Stomach (tissue), 9 donors: ENCODE results near the gene FCRL2. TPM values are rescaled to one million over a fixed set of nuclear protein-coding genes. Genes with fewer than 3 reads are reported as not detected.
A peak's percentile ranks its signal among the peaks of the same experiment; 100 is the strongest.

Experiments used
- DNase-seq, 2 donors: peaks; one replicate each; pipeline versions ENCODE4 v3.0.0 to v3.0.0-alpha.2; 2013 to 2019
- H3K27ac ChIP-seq, 5 donors: fragments of 200-600 bp in 4 of 5; sonication (generic) in 4 of 5; one replicate each; pipeline ENCODE4 v1.5.1; 2013 to 2019; ENCODE audit warnings: mild to moderate bottlenecking in 1 of 5, moderate library complexity in 1 of 5
- H3K27me3 ChIP-seq, 3 donors: fragments of 200-600 bp; sonication (generic); one replicate each; pipeline ENCODE4 v1.5.1; 2017 to 2019; ENCODE audit warnings: mixed run types in 1 of 3
- H3K36me3 ChIP-seq, 4 donors: fragments of 200-600 bp; sonication (generic); 1 replicate in 3 of 4; 2 replicates in 1 of 4; pipeline ENCODE4 v1.5.1; 2016 to 2019
- H3K4me1 ChIP-seq, 4 donors: fragments of 200-600 bp; sonication (generic); one replicate each; pipeline ENCODE4 v1.5.1; 2016 to 2019
- H3K4me3 ChIP-seq, 4 donors: fragments of 200-600 bp; sonication (generic) in 3 of 4; one replicate each; pipeline ENCODE4 v1.5.1; 2016 to 2019; ENCODE audit warnings: mild to moderate bottlenecking in 1 of 4
- H3K9me3 ChIP-seq, 4 donors: fragments of 200-600 bp; sonication (generic); one replicate each; pipeline ENCODE4 v1.5.1; 2016 to 2019
- CTCF ChIP-seq, 7 experiments: fragments of 450-650 bp in 4 of 7; fragments of 200-600 bp in 3 of 7; sonication (generic) in 3 of 7; IDR thresholded peaks; one replicate each; pipeline ENCODE4 v1.5.1; 2016 to 2019; ENCODE audit warnings: antibody characterized with exemption in 7 of 7, control low read depth in 2 of 7, mild to moderate bottlenecking in 1 of 7
- EP300 ChIP-seq: sonication (generic); formaldehyde crosslinking; IDR thresholded peaks from one replicate; pipeline ENCODE4 v1.6.1; 2017; ENCODE audit warnings: antibody characterized with exemption
- POLR2A ChIP-seq, 4 donors: fragments of 450-650 bp; IDR thresholded peaks; one replicate each; pipeline ENCODE4 v1.6.1; 2016; ENCODE audit warnings: antibody characterized with exemption in 4 of 4, control low read depth in 2 of 4, mild to moderate bottlenecking in 1 of 4, moderate library complexity in 1 of 4
- POLR2AphosphoS5 ChIP-seq, 3 donors: sonication (generic); formaldehyde crosslinking; IDR thresholded peaks; one replicate each; pipeline ENCODE4 v1.6.1; 2016; ENCODE audit warnings: antibody characterized with exemption in 3 of 3
- WGBS, 5 donors: extraction: QIAGEN DNeasy Blood & Tissue Kit in 3 of 5; methylation state at CpG; one replicate each; pipeline versions ENCODE4 v1.1.5 to v1.1.7; 2013 to 2018; 5-methylcytosine and 5-hydroxymethylcytosine counted together
- intact Hi-C: fragments of 100-400 bp; cut with DNase I; formaldehyde crosslinking; loops from one replicate; pipeline ENCODE4 v1.15.1; 2023; ENCODE audit warnings: low total_unique reads
- polyA plus RNA-seq, 3 donors: library from polyadenylated mRNA; stranded (reverse); fragments of 200-250 nt; gene quantifications; one replicate each; pipeline ENCODE4 v1.2.3, GENCODE V29; 2013
- total RNA-seq, 5 donors: library from RNA; depleted of rRNA; stranded (reverse); fragments of >200 nt; gene quantifications; one replicate each; pipeline versions ENCODE4 v1.1.0 to v1.2.3, GENCODE V29; 2014 to 2016
- donor health status: healthy with polysubstance abuse.
- donor health status: Bipolar disorder and iron deficiency.
- donor health status: healthy.

Gene FCRL2
- total and polyA plus RNA-seq, 8 donors: 0.37 to 2.5 (median 0.90) TPM; not detected in 3

GRCh38 chr1:157813269-157813668 lies 36.3 kb upstream of the FCRL2 start:
- peaks cover 0 to 6% (median 0%) of the 10 kb centered on the region in 3 donors for H3K27me3 ChIP-seq
- TF ChIP-seq POLR2A (IDR thresholded peaks at IDR 0.05) (no peak), CTCF (IDR thresholded peaks at IDR 0.05) (no peak), POLR2AphosphoS5 (IDR thresholded peaks at IDR 0.05) (no peak), EP300 (no peak)
- 57 to 72% (median 62%) methylated on average over 1 of the region's 1 CpG for WGBS, 5 donors
- H3K4me3 ChIP-seq: no peak overlapping the region
- no peak for DNase-seq
- H3K27ac ChIP-seq: no peak overlapping the region
- H3K4me1 ChIP-seq: no peaks in the 10 kb centered on the region
- intact Hi-C loops: no loop called here
- H3K36me3 ChIP-seq: no peaks in the 10 kb centered on the region
- peaks cover 0 to 31% (median 22%) of the 10 kb centered on the region in 4 donors for H3K9me3 ChIP-seq

DNA sequence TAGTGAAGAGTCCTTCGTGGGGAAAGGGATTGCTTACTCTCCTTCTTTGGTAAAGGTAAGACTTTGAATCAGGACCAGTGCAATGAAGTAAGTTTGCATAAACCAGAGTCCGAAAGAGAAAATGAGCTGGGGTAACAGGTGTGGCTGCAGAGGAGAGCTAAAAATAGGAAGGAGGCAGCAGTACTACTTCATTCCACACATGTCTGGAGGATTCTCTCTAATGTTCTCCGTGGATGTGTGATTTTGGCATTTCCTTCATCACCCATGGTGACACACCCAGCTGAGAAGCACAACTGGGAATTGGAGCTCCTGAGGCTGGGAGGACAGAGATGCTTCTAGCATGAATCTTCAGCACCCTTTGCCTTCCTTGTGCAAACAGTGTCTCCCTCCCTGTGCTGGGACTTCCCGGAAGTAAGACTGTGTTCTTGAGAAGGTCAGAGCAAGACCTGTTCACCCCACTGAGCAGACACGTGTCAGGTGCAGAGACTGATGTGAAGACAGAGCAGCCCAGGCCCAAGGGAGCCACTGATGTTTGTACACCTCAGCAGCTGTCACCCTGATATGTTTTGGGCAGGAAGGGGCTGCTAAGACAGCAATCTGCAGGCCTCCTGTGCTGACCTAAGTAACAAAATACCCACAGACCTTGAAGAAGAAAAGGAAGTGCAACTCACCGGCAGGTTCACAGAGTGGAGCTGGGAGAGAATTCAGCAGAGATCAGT lies 29.7 kb upstream of the FCRL2 start:
- Histone ChIP-seq H3K4me3 (no peak overlapping the region), H3K9me3 (peaks cover 0 to 5% (median 1%) of the 10 kb centered on the region in 4 donors), H3K27ac (peak overlapping the region in 1 of 5 donors; percentile 8), H3K4me1 (no peaks in the 10 kb centered on the region), H3K36me3 (no peaks in the 10 kb centered on the region), H3K27me3 (no peaks in the 10 kb centered on the region)
- WGBS, 5 donors: 48 to 57% (median 52%) methylated on average over 6 of the region's 6 CpGs
- peak in 1 of 2 donors; percentile 18 for DNase-seq
- intact Hi-C loops: no loop called here
- no peak for TF ChIP-seq POLR2A (IDR thresholded peaks at IDR 0.05)
- no peak for TF ChIP-seq POLR2AphosphoS5 (IDR thresholded peaks at IDR 0.05)
- no peak for TF ChIP-seq CTCF (IDR thresholded peaks at IDR 0.05)
- TF ChIP-seq EP300: no peak

GRCh38 chr1:157803851-157804250 lies 26.9 kb upstream of the FCRL2 start:
- no peaks in the 10 kb centered on the region for H3K4me1 ChIP-seq
- H3K36me3 ChIP-seq: no peaks in the 10 kb centered on the region
- no peaks in the 10 kb centered on the region for H3K27me3 ChIP-seq
- no peak for TF ChIP-seq POLR2A (IDR thresholded peaks at IDR 0.05)
- TF ChIP-seq EP300: no peak
- TF ChIP-seq CTCF (IDR thresholded peaks at IDR 0.05): no peak
- TF ChIP-seq POLR2AphosphoS5 (IDR thresholded peaks at IDR 0.05): no peak
- DNase-seq: no peak
- no peak overlapping the region for H3K27ac ChIP-seq
- WGBS, 5 donors: 70 to 83% (median 82%) methylated on average over 7 of the region's 7 CpGs
- H3K4me3 ChIP-seq: no peak overlapping the region
- intact Hi-C loops: no loop called here
- H3K9me3 ChIP-seq: no peaks in the 10 kb centered on the region

DNA sequence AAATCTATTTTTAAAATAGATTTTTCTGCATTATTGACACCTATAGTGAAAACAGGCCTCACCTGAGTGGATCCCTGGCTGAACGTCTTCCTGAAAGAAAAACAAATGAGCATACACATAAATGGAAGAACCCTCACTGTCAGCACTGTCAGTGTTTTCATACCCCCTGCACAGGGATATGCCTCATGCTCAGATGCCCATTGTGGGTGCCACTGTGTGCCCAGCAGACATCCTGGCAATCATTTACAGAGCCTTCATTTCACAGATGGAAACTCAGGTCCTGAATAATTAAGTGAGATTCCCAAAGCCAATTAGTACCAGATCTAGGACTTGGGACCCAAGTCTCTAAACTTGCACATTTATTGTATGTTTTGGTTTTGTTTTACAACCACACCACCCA lies 23.1 kb upstream of the FCRL2 start:
- no peak overlapping the region for H3K27ac ChIP-seq
- no peaks in the 10 kb centered on the region for H3K4me1 ChIP-seq
- no peaks in the 10 kb centered on the region for H3K27me3 ChIP-seq
- intact Hi-C loops: no loop called here
- 56 to 89% (median 72%) methylated on average over 1 of the region's 1 CpG for WGBS, 5 donors
- no peak overlapping the region for H3K4me3 ChIP-seq
- TF ChIP-seq POLR2AphosphoS5 (IDR thresholded peaks at IDR 0.05) (no peak), CTCF (IDR thresholded peaks at IDR 0.05) (no peak), POLR2A (IDR thresholded peaks at IDR 0.05) (no peak), EP300 (no peak)
- DNase-seq: no peak
- no peaks in the 10 kb centered on the region for H3K9me3 ChIP-seq
- H3K36me3 ChIP-seq: no peaks in the 10 kb centered on the region
